Islet of Langerhans (tissue), 1 donor: ENCODE data around the gene CEP112.
"Not testable (repeated sequence)": the region's sequence is repeated elsewhere in the genome, so short reads cannot be mapped to it uniquely, and the experiment has no call there.

Source experiments
- FAIRE-seq: peaks from one replicate; lab custom pipeline; 2011; peaks lifted over from hg19 to GRCh38; lab: Jason Lieb, UNC

The CEP112 gene

DNA sequence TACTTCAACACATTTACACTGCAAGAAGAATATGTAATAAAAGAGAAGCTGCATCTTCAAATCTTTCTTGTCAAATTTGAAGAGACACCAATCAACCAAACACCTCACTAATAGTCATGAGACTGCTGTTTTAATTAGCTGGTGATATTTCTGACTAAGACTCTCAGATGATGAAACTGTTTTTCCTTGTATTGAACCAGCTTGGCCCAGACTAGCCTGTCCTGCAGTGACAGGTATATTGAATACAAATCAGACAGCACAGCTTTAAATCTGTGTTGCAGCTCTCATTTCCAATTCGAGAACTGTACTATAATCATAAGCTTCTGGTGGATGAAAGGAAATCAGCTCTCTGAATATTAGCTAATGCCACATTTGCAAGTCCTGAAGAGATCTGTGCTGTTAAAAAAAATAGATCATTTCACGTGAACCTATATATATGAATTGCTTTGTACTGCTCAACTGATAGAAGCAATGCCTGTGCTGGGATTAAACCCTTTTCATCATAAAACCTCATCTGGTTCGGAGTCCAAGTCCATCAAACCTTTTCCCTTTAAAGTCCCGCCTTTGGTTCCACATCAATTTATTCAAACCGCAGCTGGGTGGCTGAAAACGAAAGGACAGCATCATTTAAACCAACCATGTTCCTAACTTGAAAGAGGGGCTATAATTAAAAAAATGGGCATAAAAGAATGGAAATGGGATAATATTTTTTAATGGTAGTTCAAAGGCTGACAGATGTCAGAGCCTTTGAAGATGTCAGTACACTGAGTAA lies 306.2 kb downstream of the CEP112 start:
- no peak for FAIRE-seq

GRCh38 chr17:65876985-65877384 lies 314.9 kb downstream of the CEP112 start:
- FAIRE-seq = no peak

GRCh38 chr17:65868881-65869280 lies 323.1 kb downstream of the CEP112 start:
- FAIRE-seq = no peak

DNA sequence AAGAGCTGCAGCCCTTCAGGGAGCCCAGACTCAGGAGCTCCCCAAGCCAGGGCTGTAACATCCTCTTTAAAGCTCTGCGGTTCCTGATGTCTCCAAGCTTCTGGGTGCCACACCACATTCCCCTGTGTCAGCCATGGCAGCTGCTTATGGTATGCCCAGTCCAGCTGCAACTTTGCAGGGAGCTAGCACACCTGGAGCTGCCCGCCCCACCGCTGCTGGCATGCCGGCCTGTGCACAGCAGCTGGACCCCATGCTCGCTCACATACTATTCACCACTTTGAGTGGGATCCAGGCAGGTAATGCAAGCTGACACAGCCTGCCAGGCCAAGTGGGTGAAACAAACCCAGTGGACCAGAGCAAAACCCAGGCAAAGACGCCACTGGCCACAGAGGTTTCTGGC lies 324.9 kb downstream of the CEP112 start:
- no peak for FAIRE-seq

- no peak for FAIRE-seq
These were observed 326.1 kb downstream of the CEP112 start for GRCh38 chr17:65865715-65866425.

GRCh38 chr17:65864394-65864793 lies 327.5 kb downstream of the CEP112 start:
- no peak for FAIRE-seq

- no peak for FAIRE-seq
These were observed 334.2 kb downstream of the CEP112 start for GRCh38 chr17:65857718-65858117.

DNA sequence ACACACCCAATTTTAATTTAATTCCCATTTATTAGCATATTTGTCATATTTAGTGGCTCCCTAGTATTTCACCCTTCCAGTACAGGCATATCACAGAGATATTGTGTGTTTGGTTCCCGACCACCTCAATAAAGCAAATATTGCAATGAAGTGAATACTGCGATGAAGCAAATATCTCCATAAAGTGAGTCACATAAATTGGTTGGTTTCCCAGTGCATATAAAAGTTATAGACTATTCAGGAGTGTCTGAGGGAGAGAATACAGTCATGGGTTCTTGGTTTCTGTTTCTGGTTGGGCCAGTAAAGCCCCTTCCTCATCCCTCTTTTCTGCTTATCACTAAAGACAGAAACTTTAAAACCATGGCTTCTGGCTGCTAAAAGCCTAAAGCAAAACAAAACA lies 335.1 kb downstream of the CEP112 start:
- no peak for FAIRE-seq

- no peak for FAIRE-seq
These were observed 336.3 kb downstream of the CEP112 start for GRCh38 chr17:65855675-65856074.

- FAIRE-seq = no peak
These were observed 336.7 kb downstream of the CEP112 start for GRCh38 chr17:65855245-65855644.

- no peak for FAIRE-seq
These were observed 338.1 kb downstream of the CEP112 start for GRCh38 chr17:65853816-65854215.

- FAIRE-seq = no peak
These were observed 339.0 kb downstream of the CEP112 start for GRCh38 chr17:65852911-65853310.

- FAIRE-seq = no peak
These were observed 339.8 kb downstream of the CEP112 start for GRCh38 chr17:65851965-65852736.

- FAIRE-seq = no peak
These were observed 341.4 kb downstream of the CEP112 start for GRCh38 chr17:65850486-65850885.

DNA sequence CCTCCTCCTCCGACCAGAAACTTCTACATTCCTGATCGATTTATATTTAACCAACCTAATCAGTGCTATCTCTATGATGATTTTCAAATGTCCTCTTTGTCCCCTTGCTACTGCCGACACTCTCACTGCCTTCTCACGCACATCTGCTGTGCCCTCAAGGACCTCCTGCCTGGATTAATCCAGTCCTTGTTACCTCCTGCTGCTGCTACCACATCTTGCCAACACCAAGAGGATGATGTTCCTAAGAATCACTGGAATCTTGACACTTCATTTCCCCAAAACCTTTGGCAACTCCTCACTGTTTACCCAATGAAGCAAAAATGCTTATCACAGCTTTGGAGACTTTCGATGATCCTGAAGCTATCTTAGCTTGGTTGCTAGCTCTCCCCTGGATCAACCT lies 343.2 kb downstream of the CEP112 start:
- no peak for FAIRE-seq

GRCh38 chr17:65841089-65841488 lies 350.8 kb downstream of the CEP112 start:
- no peak for FAIRE-seq

DNA sequence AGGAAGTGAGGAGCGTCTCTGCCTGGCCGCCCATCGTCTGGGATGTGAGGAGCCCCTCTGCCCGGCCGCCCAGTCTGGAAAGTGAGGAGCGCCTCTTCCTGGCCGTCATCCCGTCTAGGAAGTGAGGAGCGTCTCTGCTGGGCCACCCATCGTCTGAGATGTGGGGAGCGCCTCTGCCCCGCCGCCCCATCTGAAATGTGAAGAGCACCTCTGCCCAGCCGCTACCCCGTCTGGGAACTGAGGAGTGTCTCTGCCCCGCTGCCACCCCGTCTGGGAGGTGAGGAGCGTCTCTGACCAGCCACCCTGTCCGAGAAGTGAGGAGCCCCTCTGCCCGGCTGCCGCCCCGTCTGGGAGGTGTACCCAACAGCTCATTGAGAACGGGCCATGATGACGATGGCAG lies 354.7 kb downstream of the CEP112 start:
- FAIRE-seq = not testable (repeated sequence)

DNA sequence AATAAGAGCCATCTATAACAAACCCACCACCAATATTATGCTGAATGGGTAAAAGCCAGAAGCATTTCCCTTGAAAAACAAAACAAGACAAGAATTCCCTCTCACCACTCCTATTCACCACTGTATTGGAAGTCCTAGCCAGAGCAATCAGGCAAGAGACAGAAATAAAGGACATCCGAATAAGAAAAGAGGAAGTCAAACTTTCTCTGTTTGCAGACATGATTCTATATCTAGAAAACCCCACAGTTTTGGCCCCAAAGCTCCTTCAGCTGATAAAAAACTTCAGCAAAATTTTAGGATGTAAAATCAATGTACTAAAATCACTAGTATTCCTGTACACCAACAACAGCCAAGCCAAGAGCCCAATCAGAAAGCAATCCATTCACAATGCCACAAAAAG lies 358.7 kb downstream of the CEP112 start:
- FAIRE-seq = no peak

DNA sequence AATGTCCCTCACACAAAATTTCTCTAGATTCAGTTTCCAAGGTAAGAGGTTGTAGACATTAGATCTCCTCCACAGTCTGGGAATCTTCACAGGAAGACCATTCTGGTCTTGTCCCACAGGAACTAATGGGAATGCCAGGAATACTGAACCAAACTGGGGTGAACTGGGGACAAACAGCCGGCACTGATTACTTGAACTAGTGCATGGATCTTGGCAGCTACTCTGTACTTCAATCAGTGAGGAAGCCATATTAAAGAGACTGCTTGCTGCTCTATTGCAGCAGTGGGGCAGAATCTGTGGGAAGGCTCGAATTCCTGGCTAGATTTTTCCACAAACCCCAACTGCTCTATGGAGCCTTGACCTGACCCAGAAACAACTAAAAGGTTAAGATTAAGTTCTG lies 361.6 kb downstream of the CEP112 start:
- FAIRE-seq = no peak

DNA sequence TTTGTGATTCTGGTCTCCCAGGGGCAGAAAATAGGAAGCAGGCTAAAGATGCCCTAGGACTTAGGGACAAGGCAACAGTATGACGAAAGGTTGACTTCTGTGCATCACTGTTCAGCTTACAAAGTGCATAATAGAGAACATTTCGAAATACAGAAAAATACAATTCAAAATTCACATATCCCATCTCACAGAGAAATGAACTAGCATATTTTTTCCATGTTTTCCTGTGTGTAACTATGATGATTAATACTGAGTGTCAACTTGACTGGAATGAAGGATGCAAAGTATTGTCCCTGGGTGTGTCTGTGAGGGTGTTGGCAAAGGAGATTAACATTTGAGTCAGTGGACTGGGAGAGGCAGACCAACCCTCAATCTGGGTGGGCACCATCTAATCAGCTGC lies 365.4 kb downstream of the CEP112 start:
- FAIRE-seq = not testable (repeated sequence)

DNA sequence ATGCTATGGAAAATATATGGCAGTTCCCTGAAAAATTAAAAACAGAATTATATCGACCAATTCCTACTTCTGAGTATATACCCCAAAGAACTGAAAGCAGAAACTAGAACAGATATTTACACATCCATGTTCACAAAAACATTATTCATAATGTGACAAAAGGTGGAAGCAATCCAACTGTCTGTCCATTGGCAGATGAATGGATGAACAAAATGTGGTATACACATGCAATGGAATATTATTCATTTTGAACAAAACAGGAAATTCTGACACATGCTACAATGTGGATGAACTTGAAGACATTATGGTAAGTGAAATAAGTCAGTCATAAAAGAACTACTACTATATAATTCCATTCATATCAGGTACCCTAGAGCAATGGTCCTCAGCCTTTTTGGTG lies 367.0 kb downstream of the CEP112 start:
- FAIRE-seq = no peak

DNA sequence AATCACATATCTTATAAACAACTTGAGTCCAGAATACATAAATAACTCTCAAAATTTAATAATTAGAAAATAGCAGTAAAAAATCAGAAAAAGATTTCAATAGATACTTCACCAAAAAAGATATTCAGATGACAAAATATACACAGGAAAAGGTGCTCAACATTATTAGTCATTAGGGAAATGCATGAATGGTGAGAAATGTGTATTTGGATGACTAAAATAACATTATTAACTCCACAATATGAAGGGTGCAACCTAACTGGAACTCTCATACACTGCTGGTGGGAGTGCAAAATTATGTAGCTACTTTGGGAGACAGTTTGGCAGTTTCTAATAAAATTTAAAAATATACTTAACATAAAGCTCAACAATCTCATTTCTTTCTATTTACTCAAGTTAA lies 368.2 kb downstream of the CEP112 start:
- FAIRE-seq = no peak

- no peak for FAIRE-seq
These were observed 371.1 kb downstream of the CEP112 start for GRCh38 chr17:65820811-65821210.
